GM23248 (cell line): ENCODE results near the gene ATP2B3. TPM values are rescaled to one million over a fixed set of nuclear protein-coding genes. Genes with fewer than 3 reads are reported as not detected.

Source experiments
- DNase-seq: peaks from one replicate; pipeline ENCODE4 v3.0.0-alpha.2; 2015
- H2AFZ ChIP-seq: fragments of 200-600 bp; sonication (generic); 2 replicates; pipeline ENCODE4 v1.6.1; 2016; ENCODE audit warnings: antibody characterized with exemption
- H3F3A ChIP-seq: fragments of 200-600 bp; sonication (generic); 2 replicates; pipeline ENCODE4 v1.6.1; 2016; ENCODE audit warnings: mild to moderate bottlenecking, antibody characterized with exemption, mixed run types; ENCODE audit not compliant: insufficient read depth
- H3K27ac ChIP-seq: fragments of 200-600 bp; sonication (generic); 2 replicates; pipeline ENCODE4 v1.5.1; 2016; ENCODE audit warnings: mild to moderate bottlenecking
- H3K27me3 ChIP-seq: fragments of 200-600 bp; sonication (generic); replicated peaks from 2 replicates; pipeline ENCODE4 v1.6.1; 2016; ENCODE audit warnings: mild to moderate bottlenecking; ENCODE audit not compliant: insufficient read depth
- H3K36me3 ChIP-seq: fragments of 200-600 bp; sonication (generic); 2 replicates; pipeline ENCODE4 v1.6.1; 2016; ENCODE audit warnings: low read depth, mild to moderate bottlenecking
- H3K4me1 ChIP-seq: fragments of 200-600 bp; sonication (generic); 2 replicates; pipeline ENCODE4 v1.6.1; 2016; ENCODE audit warnings: mild to moderate bottlenecking; ENCODE audit not compliant: insufficient read depth
- H3K4me2 ChIP-seq: fragments of 200-600 bp; sonication (generic); one replicate; pipeline ENCODE4 v1.6.1; 2016; ENCODE audit warnings: mild to moderate bottlenecking; ENCODE audit not compliant: unreplicated experiment
- H3K4me3 ChIP-seq: fragments of 200-600 bp; sonication (generic); 2 replicates; pipeline ENCODE4 v1.5.1; 2016; ENCODE audit warnings: mild to moderate bottlenecking
- H3K79me2 ChIP-seq: fragments of 200-600 bp; sonication (generic); 2 replicates; pipeline ENCODE4 v1.6.1; 2016; ENCODE audit warnings: mild to moderate bottlenecking; ENCODE audit not compliant: insufficient read depth
- H3K9ac ChIP-seq: fragments of 200-600 bp; sonication (generic); 2 replicates; pipeline ENCODE4 v1.6.1; 2016; ENCODE audit warnings: mild to moderate bottlenecking
- H3K9me2 ChIP-seq: fragments of 200-600 bp; sonication (generic); 2 replicates; pipeline ENCODE4 v1.6.1; 2016; ENCODE audit warnings: mixed run types, mild to moderate bottlenecking, moderate library complexity; ENCODE audit not compliant: insufficient read depth
- H3K9me3 ChIP-seq: fragments of 200-600 bp; sonication (generic); one replicate; pipeline ENCODE4 v1.6.1; 2017; ENCODE audit warnings: low read depth
- H4K20me1 ChIP-seq: fragments of 200-600 bp; sonication (generic); 2 replicates; pipeline ENCODE4 v1.6.0; 2016; ENCODE audit not compliant: insufficient read depth
- EZH2 ChIP-seq: fragments of 200-600 bp; sonication (generic); IDR thresholded peaks from 2 replicates; pipeline ENCODE4 v1.6.1; 2018; ENCODE audit warnings: antibody characterized with exemption, mild to moderate bottlenecking; ENCODE audit not compliant: insufficient read depth, poor library complexity, severe bottlenecking
- EZH2phosphoT487 ChIP-seq: fragments of 200-600 bp; sonication (generic); IDR thresholded peaks from 2 replicates; pipeline ENCODE4 v1.6.1; 2018; ENCODE audit warnings: antibody characterized with exemption, moderate library complexity, mild to moderate bottlenecking, low read depth; ENCODE audit not compliant: insufficient read depth
- WGBS, 2 experiments: methylation state at CpG; one replicate each; pipeline ENCODE4 v1.1.6; 2015 to 2017; ENCODE audit warnings: low lambda C conversion rate in 2 of 2, low coverage in 1 of 2; ENCODE audit errors: missing lambda C conversion rate in 2 of 2; 5-methylcytosine and 5-hydroxymethylcytosine counted together
- in situ Hi-C: fragments of 300-500 bp; cut with MboI; formaldehyde crosslinking; loops from 2 replicates; pipeline ENCODE4 v1.15.0; 2020
- polyA plus RNA-seq: library from polyadenylated mRNA; unstranded; fragments of >200 nt; fragmentation: Nextera tagmentation; extraction: Ambion mirVana; gene quantifications from 2 replicates; pipeline ENCODE4 v1.2.1, GENCODE V29; 2016
- total RNA-seq: library from RNA; depleted of rRNA; stranded (reverse); fragments of >200 nt; shearing (Covaris generic); gene quantifications from 2 replicates; pipeline ENCODE4 v1.2.3, GENCODE V29; 2014

ATP2B3 gene
- total and polyA plus RNA-seq, 2 experiments from 2014 or later = not detected

GRCh38 chrX:153499876-153500275, 17.6 kb upstream of the ATP2B3 start:
- no peak overlapping the region for H2AFZ ChIP-seq
- H3K9ac ChIP-seq = no peak overlapping the region
- peak; percentile 47 for DNase-seq
- no peaks in the 10 kb centered on the region for H3K27me3 ChIP-seq
- no peaks in the 10 kb centered on the region for H3F3A ChIP-seq
- no peaks in the 10 kb centered on the region for H3K9me3 ChIP-seq
- 40 to 45% methylated on average over 8 to 9 of the region's 17 CpGs for whole genome bisulfite sequencing, 2 experiments
- H3K4me2 ChIP-seq = no peak overlapping the region
- 0 out of 2 replicates have a peak, but pooled peaks cover 5% of the 10 kb centered on the region for H3K4me1 ChIP-seq
- in situ Hi-C loops = no loop called here
- no peak overlapping the region for H3K27ac ChIP-seq
- H3K36me3 ChIP-seq = no peaks in the 10 kb centered on the region
- no peak overlapping the region for H3K4me3 ChIP-seq
- peaks cover 41% of the 10 kb centered on the region for H3K79me2 ChIP-seq
- TF ChIP-seq EZH2phosphoT487 (no peak), EZH2 (no peak)
- H4K20me1 ChIP-seq = no peaks in the 10 kb centered on the region; the same call in 1 of the 2 replicates
- no peaks in the 10 kb centered on the region for H3K9me2 ChIP-seq

- no peak overlapping the region for H3K9ac ChIP-seq
- no peak overlapping the region for H3K4me2 ChIP-seq
- H3K36me3 ChIP-seq = no peaks in the 10 kb centered on the region
- no peaks in the 10 kb centered on the region for H3K9me2 ChIP-seq
- no peak overlapping the region for H2AFZ ChIP-seq
- no peak overlapping the region for H3K4me3 ChIP-seq
- H3F3A ChIP-seq = no peaks in the 10 kb centered on the region
- 61 to 76% methylated on average over 8 to 9 of the region's 9 CpGs for WGBS, 2 experiments
- in situ Hi-C loops = no loop called here
- 0 out of 2 replicates have a peak, but pooled peaks cover 5% of the 10 kb centered on the region for H3K4me1 ChIP-seq
- H3K27me3 ChIP-seq = no peaks in the 10 kb centered on the region
- TF ChIP-seq EZH2phosphoT487 = no peak
- TF ChIP-seq EZH2 = no peak
- H4K20me1 ChIP-seq = no peaks in the 10 kb centered on the region; the same call in 1 of the 2 replicates
- H3K27ac ChIP-seq = no peak overlapping the region
- H3K79me2 ChIP-seq = peaks cover 36% of the 10 kb centered on the region
- H3K9me3 ChIP-seq = no peaks in the 10 kb centered on the region
- DNase-seq = no peak
Observed at GRCh38 chrX:153500676-153501280, 16.7 kb upstream of the ATP2B3 start.

GRCh38 chrX:153501530-153501929, 15.9 kb upstream of the ATP2B3 start:
- in situ Hi-C loops = no loop called here
- Histone ChIP-seq H3K9me2 (no peaks in the 10 kb centered on the region), H4K20me1 (no peaks in the 10 kb centered on the region; the same call in 1 of the 2 replicates)

GRCh38 chrX:153502131-153502530, 15.3 kb upstream of the ATP2B3 start:
- H3K4me3 ChIP-seq = no peak overlapping the region
- H3K79me2 ChIP-seq = peaks cover 28% of the 10 kb centered on the region
- no peaks in the 10 kb centered on the region for H3K9me2 ChIP-seq
- no peak overlapping the region for H3K27ac ChIP-seq
- no peak for TF ChIP-seq EZH2
- no peak for TF ChIP-seq EZH2phosphoT487
- no peaks in the 10 kb centered on the region for H3K36me3 ChIP-seq
- no peaks in the 10 kb centered on the region for H3K27me3 ChIP-seq
- H2AFZ ChIP-seq = no peak overlapping the region
- no peak overlapping the region for H3K4me2 ChIP-seq
- H3K4me1 ChIP-seq = 0 out of 2 replicates have a peak, but pooled peaks cover 5% of the 10 kb centered on the region
- H3K9me3 ChIP-seq = no peaks in the 10 kb centered on the region
- no peak for DNase-seq
- in situ Hi-C loops = no loop called here
- no peaks in the 10 kb centered on the region for H3F3A ChIP-seq
- no peak overlapping the region for H3K9ac ChIP-seq
- WGBS, 2 experiments = 56% methylated on average over 4 of the region's 10 CpGs; no CpG with 5 or more reads in 1 of the 2 experiments
- no peaks in the 10 kb centered on the region; the same call in 1 of the 2 replicates for H4K20me1 ChIP-seq

More at GRCh38 chrX:153501530-153501929, 15.9 kb upstream of the ATP2B3 start:
- no peak for DNase-seq
- no peak overlapping the region for H2AFZ ChIP-seq
- 50 to 56% methylated on average over 1 to 7 of the region's 8 CpGs for WGBS, 2 experiments
- H3K9me3 ChIP-seq = no peaks in the 10 kb centered on the region
- H3K79me2 ChIP-seq = peaks cover 29% of the 10 kb centered on the region
- no peaks in the 10 kb centered on the region for H3K27me3 ChIP-seq
- H3K4me1 ChIP-seq = 0 out of 2 replicates have a peak, but pooled peaks cover 5% of the 10 kb centered on the region
- no peak for TF ChIP-seq EZH2phosphoT487
- no peak for TF ChIP-seq EZH2
- no peak overlapping the region for H3K27ac ChIP-seq
- H3K4me2 ChIP-seq = no peak overlapping the region
- no peaks in the 10 kb centered on the region for H3K36me3 ChIP-seq
- H3K4me3 ChIP-seq = no peak overlapping the region
- no peaks in the 10 kb centered on the region for H3F3A ChIP-seq
- no peak overlapping the region for H3K9ac ChIP-seq
